PC-3 (cell line): Measurements from ENCODE around the gene ZYG11B. TPM values are rescaled to one million over a fixed set of nuclear protein-coding genes. Genes with fewer than 3 reads are reported as not detected.

ENCODE experiments used
- ATAC-seq: fragments of 200-7000 bp; cut with Tn5 transposase; 2 replicates; pipeline ENCODE4 v1.9.1; 2020; ENCODE audit warnings: mild to moderate bottlenecking, moderate library complexity
- BruUV-seq: library from RNA; stranded (reverse); fragments of 400-500 nt; replicated peaks from 2 replicates; lab custom pipeline; 2021; lab: Mats Ljungman, UMichigan
- CTCF ChIA-PET: fragments of 300-600 bp; sonication (Branson Sonifier 250); formaldehyde crosslinking; loops from one replicate; lab custom pipeline; 2022; ENCODE audit warnings: antibody characterized with exemption; lab: Charles Lee
- POLR2A ChIA-PET: fragments of 300-600 bp; sonication (Branson Sonifier 250); formaldehyde crosslinking; loops from one replicate; lab custom pipeline; 2022; ENCODE audit warnings: antibody characterized with exemption; ENCODE audit not compliant: unreplicated experiment; lab: Charles Lee
- DNase-seq: peaks from one replicate; pipeline ENCODE4 v3.0.0-alpha.2; 2015
- H2AFZ ChIP-seq: fragments of 300-600 bp; sonication (generic); 2 replicates; pipeline ENCODE4 v1.6.0; 2016; ENCODE audit warnings: antibody characterized with exemption, low read length
- H3F3A ChIP-seq: fragments of 300-600 bp; sonication (generic); one replicate; pipeline ENCODE4 v1.6.0; 2017; ENCODE audit warnings: antibody characterized with exemption, low read length, control low read depth, mild to moderate bottlenecking; ENCODE audit not compliant: unreplicated experiment
- H3K27ac ChIP-seq: fragments of 300-600 bp; sonication (generic); 2 replicates; pipeline ENCODE4 v1.5.1; 2016; ENCODE audit warnings: mild to moderate bottlenecking, low read length
- H3K27me3 ChIP-seq: fragments of 300-600 bp; sonication (generic); 2 replicates; pipeline ENCODE4 v1.6.1; 2016; ENCODE audit warnings: low read length, mixed read lengths
- H3K36me3 ChIP-seq: fragments of 300-600 bp; sonication (generic); 2 replicates; pipeline ENCODE4 v1.6.1; 2016; ENCODE audit warnings: low read depth, mixed run types, low read length, mixed read lengths
- H3K4me1 ChIP-seq: fragments of 300-600 bp; sonication (generic); 2 replicates; pipeline ENCODE4 v1.5.1; 2016; ENCODE audit warnings: low read length; ENCODE audit not compliant: insufficient read depth
- H3K4me2 ChIP-seq: fragments of 300-600 bp; sonication (generic); 2 replicates; pipeline ENCODE4 v1.6.0; 2016; ENCODE audit warnings: low read length
- H3K4me3 ChIP-seq: fragments of 300-600 bp; sonication (generic); 2 replicates; pipeline ENCODE4 v1.5.1; 2016; ENCODE audit warnings: mild to moderate bottlenecking, low read length, mixed read lengths
- H3K79me2 ChIP-seq: fragments of 300-600 bp; sonication (generic); 2 replicates; pipeline ENCODE4 v1.6.1; 2017; ENCODE audit warnings: low read length, mixed read lengths
- H3K9ac ChIP-seq: fragments of 300-600 bp; sonication (generic); 2 replicates; pipeline ENCODE4 v1.6.0; 2016; ENCODE audit warnings: mild to moderate bottlenecking, low read length
- H3K9me2 ChIP-seq: fragments of 300-600 bp; sonication (generic); replicated peaks from 2 replicates; pipeline ENCODE4 v1.6.1; 2016; ENCODE audit warnings: mixed run types, low read length, mixed read lengths
- H3K9me3 ChIP-seq: fragments of 300-600 bp; sonication (generic); 2 replicates; pipeline ENCODE4 v1.6.1; 2016; ENCODE audit warnings: low read length, mixed read lengths
- H4K20me1 ChIP-seq: fragments of 300-600 bp; sonication (generic); 2 replicates; pipeline ENCODE4 v1.6.1; 2016; ENCODE audit warnings: low read length, mixed read lengths
- EZH2 ChIP-seq: fragments of 300-600 bp; sonication (generic); IDR thresholded peaks from one replicate; pipeline ENCODE4 v1.6.1; 2017; ENCODE audit warnings: antibody characterized with exemption, mild to moderate bottlenecking, low read length; ENCODE audit not compliant: unreplicated experiment
- EZH2phosphoT487 ChIP-seq: fragments of 300-600 bp; sonication (generic); IDR thresholded peaks from 2 replicates; pipeline ENCODE4 v1.6.1; 2018; ENCODE audit warnings: mild to moderate bottlenecking, antibody characterized with exemption, low read length, borderline replicate concordance
- intact Hi-C: fragments of 100-400 bp; cut with micrococcal nuclease; formaldehyde crosslinking; loops from 2 replicates; pipeline ENCODE4 v1.9.0; 2023
- total RNA-seq: library from RNA; depleted of rRNA; stranded (reverse); fragments of >200 nt; gene quantifications from 2 replicates; pipeline ENCODE4 v1.2.3, GENCODE V29; 2014
- TF ChIP-seq, protein P1 (sequence below): fragments of 300-600 bp; sonication (generic); conservative IDR thresholded peaks from 2 replicates; pipeline ENCODE4 v1.5.1; 2017; ENCODE audit warnings: antibody characterized with exemption, low read depth, mild to moderate bottlenecking, low read length

Gene ZYG11B
- total RNA-seq, 1 experiment from 2014 or later: 23.4 TPM

DNA sequence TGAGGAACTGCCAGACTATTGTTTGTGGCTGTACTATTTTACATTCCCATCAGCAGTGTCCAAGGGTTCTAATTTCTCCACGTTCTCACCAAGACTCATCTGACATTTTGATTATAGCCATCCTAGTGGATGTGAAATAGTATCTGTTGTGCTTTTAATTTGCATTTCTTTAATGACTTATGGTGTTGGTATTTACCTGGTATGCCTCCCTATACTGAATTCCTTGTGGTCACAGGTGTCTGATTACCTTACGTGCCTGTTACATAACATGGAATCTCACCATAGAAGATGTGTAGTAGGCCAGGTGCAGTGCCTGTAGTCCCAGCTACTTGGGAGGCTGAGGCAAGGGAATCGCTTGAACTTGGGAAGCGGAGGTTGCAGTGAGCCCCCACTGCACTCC is 129.8 kb downstream of the ZYG11B start:
- no peaks in the 10 kb centered on the region for H3K9me2 ChIP-seq
- CTCF ChIA-PET: no interaction called here
- no peaks in the 10 kb centered on the region for H3K36me3 ChIP-seq
- no peak overlapping the region for H3K9ac ChIP-seq
- H3F3A ChIP-seq: no peaks in the 10 kb centered on the region
- no peak overlapping the region for H3K27ac ChIP-seq
- H2AFZ ChIP-seq: no peak overlapping the region
- ATAC-seq (no peak; the same call in 1 of the 2 replicates), DNase-seq (peak; percentile 23)
- H4K20me1 ChIP-seq: no peaks in the 10 kb centered on the region
- no peak for TF ChIP-seq EZH2
- H3K4me3 ChIP-seq: no peak overlapping the region
- no TSS peak for BruUV-seq
- intact Hi-C loops: no loop called here
- H3K27me3 ChIP-seq: no peaks in the 10 kb centered on the region
- POLR2A ChIA-PET: no interaction called here
- no peaks in the 10 kb centered on the region for H3K79me2 ChIP-seq
- no peak overlapping the region for H3K4me2 ChIP-seq
- H3K4me1 ChIP-seq: peaks cover 15% of the 10 kb centered on the region
- H3K9me3 ChIP-seq: no peaks in the 10 kb centered on the region

DNA sequence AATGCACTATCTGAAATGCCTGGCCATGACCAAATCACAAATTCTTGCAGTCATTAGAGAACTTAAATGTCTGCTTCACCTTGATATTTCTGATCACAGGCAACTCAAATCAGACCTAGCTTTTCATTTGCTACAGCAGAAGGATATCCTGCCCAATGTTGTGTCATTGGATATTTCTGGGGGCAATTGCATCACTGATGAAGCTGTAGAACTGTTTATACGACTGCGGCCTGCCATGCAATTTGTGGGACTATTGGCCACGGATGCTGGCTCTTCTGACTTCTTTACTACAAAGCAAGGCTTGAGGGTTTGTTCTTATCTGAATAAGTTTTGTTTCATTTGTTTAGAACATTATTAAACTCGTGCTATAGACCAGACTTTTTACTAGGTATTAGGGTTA is 131.2 kb downstream of the ZYG11B start:
- Histone ChIP-seq H3K27ac (no peak overlapping the region), H3K27me3 (no peaks in the 10 kb centered on the region), H2AFZ (no peak overlapping the region), H3K36me3 (no peaks in the 10 kb centered on the region), H3K4me1 (peaks cover 19% of the 10 kb centered on the region), H3K79me2 (no peaks in the 10 kb centered on the region), H3K4me2 (no peak overlapping the region), H3K4me3 (no peak overlapping the region), H4K20me1 (no peaks in the 10 kb centered on the region), H3F3A (no peaks in the 10 kb centered on the region), H3K9me3 (no peaks in the 10 kb centered on the region), H3K9me2 (no peaks in the 10 kb centered on the region), H3K9ac (no peak overlapping the region)
- ATAC-seq (no peak), DNase-seq (no peak)
- intact Hi-C loops: no loop called here
- TF ChIP-seq EZH2: no peak
- no TSS peak for BruUV-seq
- ChIA-PET CTCF (no interaction called here), POLR2A (no interaction called here)

DNA sequence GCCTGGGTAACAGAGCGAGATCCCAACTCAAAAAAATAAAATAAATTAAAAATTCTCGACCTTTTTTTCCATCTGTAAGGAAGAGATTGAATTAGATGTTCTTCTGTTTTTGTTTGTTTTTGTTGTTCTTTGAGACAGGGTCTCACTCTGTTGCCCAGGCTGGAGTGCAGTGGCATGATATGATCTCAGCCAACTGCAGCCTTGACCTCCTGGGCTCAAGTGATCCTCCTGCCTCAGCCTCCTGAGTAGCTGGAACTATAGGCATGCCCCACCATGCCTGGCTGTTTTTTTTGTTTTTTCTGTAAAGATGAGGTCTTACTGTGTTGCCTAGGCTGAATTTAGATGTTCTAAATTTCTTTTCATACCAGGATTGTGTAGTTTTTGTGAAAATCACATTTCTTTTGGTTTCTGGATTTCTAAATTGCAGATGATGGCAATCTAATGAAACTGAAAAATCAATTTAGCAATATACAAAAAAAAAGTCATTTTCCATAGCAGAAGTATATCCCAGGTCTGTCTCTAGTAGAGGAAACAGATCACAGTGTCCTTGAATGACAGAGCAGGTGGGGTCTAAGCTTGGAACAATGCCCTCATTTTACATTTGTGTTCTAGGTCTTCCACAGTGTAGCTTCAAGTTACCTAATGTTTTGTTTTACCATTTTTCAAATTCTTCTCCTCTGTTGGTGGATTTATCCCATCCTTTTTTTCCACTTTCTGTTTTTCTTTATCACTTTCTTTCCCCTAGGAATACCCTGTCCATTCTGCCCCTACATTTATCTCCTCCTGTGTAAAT is 136.6 kb downstream of the ZYG11B start:
- Histone ChIP-seq H3K4me1 (peaks cover 15% of the 10 kb centered on the region), H2AFZ (no peak overlapping the region), H3K9me2 (no peaks in the 10 kb centered on the region), H3K79me2 (no peaks in the 10 kb centered on the region), H3K9me3 (no peaks in the 10 kb centered on the region), H4K20me1 (no peaks in the 10 kb centered on the region), H3F3A (no peaks in the 10 kb centered on the region), H3K27me3 (no peaks in the 10 kb centered on the region), H3K36me3 (no peaks in the 10 kb centered on the region), H3K4me3 (no peak overlapping the region), H3K27ac (no peak overlapping the region), H3K4me2 (no peak overlapping the region), H3K9ac (no peak overlapping the region)
- DNase-seq: no peak
- intact Hi-C loops: no loop called here
- CTCF ChIA-PET: no interaction called here
- no peak for ATAC-seq
- TF ChIP-seq, protein P1, sequence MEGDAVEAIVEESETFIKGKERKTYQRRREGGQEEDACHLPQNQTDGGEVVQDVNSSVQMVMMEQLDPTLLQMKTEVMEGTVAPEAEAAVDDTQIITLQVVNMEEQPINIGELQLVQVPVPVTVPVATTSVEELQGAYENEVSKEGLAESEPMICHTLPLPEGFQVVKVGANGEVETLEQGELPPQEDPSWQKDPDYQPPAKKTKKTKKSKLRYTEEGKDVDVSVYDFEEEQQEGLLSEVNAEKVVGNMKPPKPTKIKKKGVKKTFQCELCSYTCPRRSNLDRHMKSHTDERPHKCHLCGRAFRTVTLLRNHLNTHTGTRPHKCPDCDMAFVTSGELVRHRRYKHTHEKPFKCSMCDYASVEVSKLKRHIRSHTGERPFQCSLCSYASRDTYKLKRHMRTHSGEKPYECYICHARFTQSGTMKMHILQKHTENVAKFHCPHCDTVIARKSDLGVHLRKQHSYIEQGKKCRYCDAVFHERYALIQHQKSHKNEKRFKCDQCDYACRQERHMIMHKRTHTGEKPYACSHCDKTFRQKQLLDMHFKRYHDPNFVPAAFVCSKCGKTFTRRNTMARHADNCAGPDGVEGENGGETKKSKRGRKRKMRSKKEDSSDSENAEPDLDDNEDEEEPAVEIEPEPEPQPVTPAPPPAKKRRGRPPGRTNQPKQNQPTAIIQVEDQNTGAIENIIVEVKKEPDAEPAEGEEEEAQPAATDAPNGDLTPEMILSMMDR: no peak
- no peak for TF ChIP-seq EZH2
- TF ChIP-seq EZH2phosphoT487: no peak
- BruUV-seq: no TSS peak
- POLR2A ChIA-PET: no interaction called here
